HCT116 (cell line): Measurements from ENCODE around the gene CPA1. TPM values are rescaled to one million over a fixed set of nuclear protein-coding genes. Genes with fewer than 3 reads are reported as not detected.

Experiments used
- ATAC-seq: fragments of 200-7000 bp; cut with Tn5 transposase; 2 replicates; pipeline ENCODE4 v1.9.1; 2020; ENCODE audit warnings: mild to moderate bottlenecking, moderate library complexity
- BruUV-seq: library from RNA; stranded (reverse); fragments of 400-500 nt; replicated peaks from 2 replicates; lab custom pipeline; 2021; lab: Mats Ljungman, UMichigan
- CTCF ChIA-PET: fragments of 300-600 bp; sonication (Branson Sonifier 250); formaldehyde crosslinking; loops from one replicate; lab custom pipeline; 2021; ENCODE audit warnings: antibody characterized with exemption; lab: Charles Lee
- POLR2A ChIA-PET: fragments of 300-600, 350-600 bp; sonication (Branson Sonifier 250); formaldehyde crosslinking; loops from one replicate; lab custom pipeline; 2021; ENCODE audit warnings: antibody characterized with exemption; lab: Charles Lee
- RAD21 ChIA-PET, 2 experiments: fragments of 300-600 bp; sonication (Branson Sonifier 250); formaldehyde crosslinking; loops; one replicate each; lab custom pipeline; 2023; ENCODE audit warnings: low total read pairs in 2 of 2; ENCODE audit not compliant: uncharacterized antibody in 2 of 2, unreplicated experiment in 2 of 2, low non-redundant PET in 1 of 2; lab: Charles Lee
- DNase-seq: peaks from one replicate; pipeline ENCODE4 v3.0.0-alpha.2; 2010; ENCODE audit warnings: low read depth, low spot score
- H2AFZ ChIP-seq: fragments of 200-600 bp; shearing (Covaris generic), sonication (generic); 2 replicates; pipeline ENCODE4 v1.6.1; 2017; ENCODE audit warnings: low read depth, mixed run types, mixed read lengths, antibody characterized with exemption, low read length; ENCODE audit not compliant: poor library complexity, severe bottlenecking
- H3K27ac ChIP-seq: 2 replicates; pipeline ENCODE4 v1.5.1; 2012; ENCODE audit warnings: low read depth, low read length
- H3K27me3 ChIP-seq: fragments of 200-600 bp; sonication (generic); 2 replicates; pipeline ENCODE4 v1.6.1; 2016; ENCODE audit warnings: mixed run types, low read length, mixed read lengths; ENCODE audit not compliant: insufficient read depth
- H3K36me3 ChIP-seq, 2 experiments: fragments of 200-500 bp in 1 of 2; fragments of 200-600 bp in 1 of 2; sonication (Bioruptor generic) in 1 of 2; sonication (generic) in 1 of 2; 2 replicates each; pipeline versions ENCODE4 v1.5.1 to v1.6.1; 2014 to 2016; ENCODE audit warnings: low read length in 2 of 2, inconsistent platforms in 1 of 2, mixed read lengths in 1 of 2, mixed run types in 1 of 2; ENCODE audit not compliant: insufficient read depth in 2 of 2, control insufficient read depth in 1 of 2
- H3K4me1 ChIP-seq, 2 experiments: fragments of 200-600 bp in 1 of 2; sonication (generic) in 1 of 2; 2 replicates each; pipeline versions ENCODE4 v1.5.1 to v1.6.1; 2012 to 2017; ENCODE audit warnings: low read length in 2 of 2, inconsistent platforms in 1 of 2, mild to moderate bottlenecking in 1 of 2, mixed read lengths in 1 of 2, mixed run types in 1 of 2, moderate library complexity in 1 of 2; ENCODE audit not compliant: insufficient read depth in 2 of 2, control insufficient read depth in 1 of 2
- H3K4me2 ChIP-seq: fragments of 200-600 bp; sonication (generic); 2 replicates; pipeline ENCODE4 v1.6.1; 2017; ENCODE audit warnings: mixed run types, low read length, mixed read lengths
- H3K4me3 ChIP-seq, 2 experiments: fragments of 200-600 bp in 1 of 2; sonication (generic) in 1 of 2; replicated peaks in 1 of 2; 2 replicates each; pipeline ENCODE4 v1.5.1; 2011 to 2016; ENCODE audit warnings: low read length in 2 of 2, control low read depth in 1 of 2, low read depth in 1 of 2, mild to moderate bottlenecking in 1 of 2, mixed read lengths in 1 of 2, mixed run types in 1 of 2
- H3K79me2 ChIP-seq: fragments of 200-600 bp; sonication (generic); 2 replicates; pipeline ENCODE4 v1.6.1; 2017; ENCODE audit warnings: mild to moderate bottlenecking, mixed run types, low read length, moderate library complexity, mixed read lengths; ENCODE audit not compliant: insufficient read depth
- H3K9ac ChIP-seq: fragments of 200-600 bp; sonication (generic); 2 replicates; pipeline ENCODE4 v1.6.1; 2016; ENCODE audit warnings: low read length, mixed read lengths
- H3K9me2 ChIP-seq: fragments of 200-600 bp; sonication (generic), shearing (Covaris generic); 2 replicates; pipeline ENCODE4 v1.6.1; 2017; ENCODE audit warnings: mixed run types, mild to moderate bottlenecking, moderate library complexity; ENCODE audit not compliant: insufficient read depth
- H3K9me3 ChIP-seq, 2 experiments: fragments of 200-500 bp in 1 of 2; fragments of 200-600 bp in 1 of 2; sonication (Bioruptor generic) in 1 of 2; sonication (generic) in 1 of 2; 2 replicates each; pipeline ENCODE4 v1.6.1; 2014 to 2017; ENCODE audit warnings: low read length in 2 of 2, mixed read lengths in 2 of 2, inconsistent platforms in 1 of 2, low read depth in 1 of 2, mild to moderate bottlenecking in 1 of 2, mixed run types in 1 of 2, moderate library complexity in 1 of 2; ENCODE audit not compliant: control insufficient read depth in 1 of 2, insufficient read depth in 1 of 2
- H4K20me1 ChIP-seq: fragments of 200-600 bp; sonication (generic), shearing (Covaris generic); 2 replicates; pipeline ENCODE4 v1.6.1; 2017; ENCODE audit warnings: mixed run types, mild to moderate bottlenecking, moderate library complexity; ENCODE audit not compliant: insufficient read depth
- CBX3 ChIP-seq: IDR thresholded peaks from 2 replicates; pipeline ENCODE4 v1.6.1; 2012; ENCODE audit warnings: low read depth
- EGR1 ChIP-seq: IDR thresholded peaks from 2 replicates; pipeline ENCODE4 v1.6.1; 2012; ENCODE audit warnings: low read depth
- ELF1 ChIP-seq: IDR thresholded peaks from 2 replicates; pipeline ENCODE4 v1.6.1; 2012; ENCODE audit warnings: low read depth, borderline replicate concordance
- EZH2phosphoT487 ChIP-seq: fragments of 200-600 bp; IDR thresholded peaks from 2 replicates; pipeline ENCODE4 v1.6.1; 2018; ENCODE audit warnings: antibody characterized with exemption, borderline replicate concordance
- JUND ChIP-seq: IDR thresholded peaks from 2 replicates; pipeline ENCODE4 v1.6.1; 2012
- MAX ChIP-seq: IDR thresholded peaks from 2 replicates; pipeline ENCODE4 v1.6.1; 2012
- POLR2A ChIP-seq: IDR thresholded peaks from 2 replicates; pipeline ENCODE4 v1.7.0; 2011; ENCODE audit warnings: borderline replicate concordance; ENCODE audit not compliant: insufficient read depth, insufficient read length; ENCODE audit errors: extremely low read depth
- POLR2AphosphoS5 ChIP-seq: IDR thresholded peaks from 2 replicates; pipeline ENCODE4 v1.6.1; 2011; ENCODE audit warnings: mild to moderate bottlenecking, low read depth, low read length, moderate library complexity
- RAD21 ChIP-seq: IDR thresholded peaks from 2 replicates; pipeline ENCODE4 v1.6.1; 2012; ENCODE audit warnings: low read depth, mild to moderate bottlenecking
- SIN3A ChIP-seq: IDR thresholded peaks from 2 replicates; pipeline ENCODE4 v1.6.1; 2012; ENCODE audit warnings: low read depth
- SRF ChIP-seq: IDR thresholded peaks from 2 replicates; pipeline ENCODE4 v1.6.1; 2012; ENCODE audit warnings: low read depth
- intact Hi-C: fragments of 100-400 bp; cut with micrococcal nuclease; formaldehyde crosslinking; loops from 2 replicates; pipeline ENCODE4 v1.10.0; 2022
- total RNA-seq: library from RNA; stranded (reverse); gene quantifications from one replicate; pipeline ENCODE4 v1.2.1, GENCODE V29; 2021; ENCODE audit not compliant: unreplicated experiment

Gene CPA1
- total RNA-seq, 1 experiment from 2014 or later: 11.9 TPM

- TF ChIP-seq POLR2A: no peak
- no peak for TF ChIP-seq SIN3A
Measured at GRCh38 chr7:130332259-130333053, 47.8 kb upstream of the CPA1 start (continued).

- ChIA-PET CTCF (no interaction called here), RAD21 (no interaction called here), POLR2A (no interaction called here)
- Histone ChIP-seq H3K4me2 (no peak overlapping the region), H3K79me2 (no peaks in the 10 kb centered on the region), H3K9ac (no peak overlapping the region), H3K4me3 (no peak overlapping the region), H4K20me1 (no peaks in the 10 kb centered on the region), H3K4me1 (no peaks in the 10 kb centered on the region), H2AFZ (no peak overlapping the region), H3K27me3 (no peaks in the 10 kb centered on the region), H3K9me2 (no peaks in the 10 kb centered on the region), H3K27ac (no peak overlapping the region), H3K36me3 (no peaks in the 10 kb centered on the region), H3K9me3 (no peaks in the 10 kb centered on the region)
- ATAC-seq (no peak), DNase-seq (no peak)
- intact Hi-C loops: no loop called here
- BruUV-seq: no TSS peak
- TF ChIP-seq CBX3 (no peak), EGR1 (no peak), MAX (no peak), SRF (no peak), ELF1 (no peak), RAD21 (no peak), POLR2AphosphoS5 (no peak), EZH2phosphoT487 (no peak), JUND (no peak)
Measured at GRCh38 chr7:130333832-130334231, 46.5 kb upstream of the CPA1 start.
